Measurements from ENCODE around the gene VEGFC.

The VEGFC gene

GRCh38 chr4:176792326-176793059 is at the start of gene VEGFC:
VEGFC (minus strand) TSS chr4:176792922; CDS start chr4:176792311, 611 bp downstream.
- DNase-seq (ENCODE audit: extremely low spot score, insufficient read length, low read depth) = no peak
- no peak for FAIRE-seq

- DNase-seq (ENCODE audit: extremely low spot score, insufficient read length, low read depth) (no peak), FAIRE-seq (no peak)
These were observed 49.0 kb upstream of the VEGFC start for GRCh38 chr4:176841711-176842112.

- DNase-seq (ENCODE audit: extremely low spot score, insufficient read length, low read depth) (no peak), FAIRE-seq (no peak)
These were observed 47.4 kb upstream of the VEGFC start for GRCh38 chr4:176840166-176840565.

- FAIRE-seq (no peak), DNase-seq (ENCODE audit: extremely low spot score, insufficient read length, low read depth) (no peak)
These were observed 46.9 kb upstream of the VEGFC start for GRCh38 chr4:176839656-176840055.

GRCh38 chr4:176838601-176839433 is 46.1 kb upstream of the VEGFC start:
- no peak for FAIRE-seq
- DNase-seq (ENCODE audit: extremely low spot score, insufficient read length, low read depth) = no peak

- DNase-seq (ENCODE audit: extremely low spot score, insufficient read length, low read depth) (no peak), FAIRE-seq (no peak)
These were observed 44.6 kb upstream of the VEGFC start for GRCh38 chr4:176837169-176837895.

GRCh38 chr4:176834531-176834930 is 41.8 kb upstream of the VEGFC start:
- no peak for FAIRE-seq
- no peak for DNase-seq (ENCODE audit: extremely low spot score, insufficient read length, low read depth)

- no peak for FAIRE-seq
- DNase-seq (ENCODE audit: extremely low spot score, insufficient read length, low read depth) = no peak
These were observed 40.9 kb upstream of the VEGFC start for GRCh38 chr4:176833400-176834175.

- FAIRE-seq (no peak), DNase-seq (ENCODE audit: extremely low spot score, insufficient read length, low read depth) (no peak)
These were observed 38.2 kb upstream of the VEGFC start for GRCh38 chr4:176830971-176831370.

GRCh38 chr4:176825586-176825985 is 32.9 kb upstream of the VEGFC start:
- FAIRE-seq (no peak), DNase-seq (ENCODE audit: extremely low spot score, insufficient read length, low read depth) (no peak)

- FAIRE-seq = no peak
- no peak for DNase-seq (ENCODE audit: extremely low spot score, insufficient read length, low read depth)
These were observed 32.1 kb upstream of the VEGFC start for GRCh38 chr4:176824645-176825366.

GRCh38 chr4:176818531-176818930 is 25.8 kb upstream of the VEGFC start:
- FAIRE-seq (no peak), DNase-seq (ENCODE audit: extremely low spot score, insufficient read length, low read depth) (no peak)

GRCh38 chr4:176817204-176817603 is 24.5 kb upstream of the VEGFC start:
- peak; percentile 60 for FAIRE-seq

GRCh38 chr4:176814770-176815169 is 22.0 kb upstream of the VEGFC start:
- no peak for FAIRE-seq
- no peak for DNase-seq (ENCODE audit: extremely low spot score, insufficient read length, low read depth)

More at GRCh38 chr4:176817204-176817603, 24.5 kb upstream of the VEGFC start:
- DNase-seq (ENCODE audit: extremely low spot score, insufficient read length, low read depth) = no peak

- FAIRE-seq (no peak), DNase-seq (ENCODE audit: extremely low spot score, insufficient read length, low read depth) (no peak)
These were observed 17.9 kb upstream of the VEGFC start for GRCh38 chr4:176810481-176811249.

- FAIRE-seq = no peak
- DNase-seq (ENCODE audit: extremely low spot score, insufficient read length, low read depth) = no peak
These were observed 14.2 kb upstream of the VEGFC start for GRCh38 chr4:176806778-176807375.

- DNase-seq (ENCODE audit: extremely low spot score, insufficient read length, low read depth) = no peak
- no peak for FAIRE-seq
These were observed 12.4 kb upstream of the VEGFC start for GRCh38 chr4:176805155-176805554.

GRCh38 chr4:176800891-176801534 is 8.3 kb upstream of the VEGFC start:
- FAIRE-seq (no peak), DNase-seq (ENCODE audit: extremely low spot score, insufficient read length, low read depth) (no peak)
